Thoracic aorta (tissue), 2 donors: Measurements from ENCODE around the gene TFEC. TPM values are rescaled to one million over a fixed set of nuclear protein-coding genes. Genes with fewer than 3 reads are reported as not detected.

Source experiments
- ATAC-seq: fragments of 150-250 bp; one replicate; pipeline ENCODE4 v1.8.0; 2017; ENCODE audit warnings: low read depth; ENCODE audit not compliant: insufficient number of reproducible peaks, low FRiP score
- DNase-seq: peaks from one replicate; pipeline ENCODE4 v3.0.0-alpha.2; 2020; ENCODE audit warnings: low spot score
- H3K27ac ChIP-seq, 2 donors: fragments of 200-600 bp; sonication (generic); 1 replicate in 1 of 2; 2 replicates in 1 of 2; pipeline ENCODE4 v1.5.1; 2016; ENCODE audit warnings: mild to moderate bottlenecking in 2 of 2, moderate library complexity in 2 of 2
- H3K27me3 ChIP-seq: fragments of 200-600 bp; sonication (generic); replicated peaks from 2 replicates; pipeline ENCODE4 v1.6.0; 2016; ENCODE audit warnings: mild to moderate bottlenecking; ENCODE audit not compliant: insufficient read depth
- H3K36me3 ChIP-seq: fragments of 200-600 bp; sonication (generic); one replicate; pipeline ENCODE4 v1.5.1; 2016
- H3K4me1 ChIP-seq, 2 donors: fragments of 200-600 bp; sonication (generic); 1 replicate in 1 of 2; 2 replicates in 1 of 2; pipeline versions ENCODE4 v1.5.1 to v1.6.0; 2016; ENCODE audit warnings: low read depth in 2 of 2, mild to moderate bottlenecking in 1 of 2; ENCODE audit not compliant: control insufficient read depth in 1 of 2
- H3K4me3 ChIP-seq: fragments of 200-600 bp; sonication (generic); 2 replicates; pipeline ENCODE4 v1.5.1; 2016; ENCODE audit warnings: mild to moderate bottlenecking
- H3K9me3 ChIP-seq: fragments of 200-600 bp; sonication (generic); 2 replicates; pipeline ENCODE4 v1.5.1; 2016
- total RNA-seq, 2 donors: library from RNA; depleted of rRNA; stranded (reverse); fragments of >200 nt; gene quantifications; one replicate each; pipeline versions ENCODE4 v1.1.0 to v1.2.3, GENCODE V29; 2016
- TF ChIP-seq, protein P1 (sequence below): fragments of 200-600 bp; sonication (generic); IDR thresholded peaks from one replicate; pipeline ENCODE4 v1.5.1; 2019; ENCODE audit warnings: antibody characterized with exemption

Gene TFEC
- total RNA-seq, 2 donors from 2014 or later = 8.4 to 8.5 TPM

DNA sequence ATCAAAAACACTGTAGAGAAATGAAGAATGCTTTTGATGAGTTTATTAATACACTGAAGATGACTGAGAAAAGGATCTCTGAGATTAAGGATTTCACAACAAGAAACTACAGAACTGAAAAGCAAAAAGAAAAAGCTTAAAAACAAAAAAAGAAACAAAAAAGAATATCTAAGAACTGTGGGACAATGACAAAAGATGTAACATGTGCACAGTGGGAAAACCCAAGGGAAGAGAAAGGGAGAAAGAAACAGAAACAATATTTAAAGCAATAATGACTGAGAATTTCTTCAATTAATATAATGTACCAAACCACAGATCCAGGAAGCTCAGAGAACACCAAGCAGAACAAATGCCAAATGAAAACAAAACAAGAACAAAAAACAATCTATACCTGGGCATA is 42.2 kb downstream of the TFEC start:
- ATAC-seq (no peak), DNase-seq (no peak)
- no peak overlapping the region for H3K4me3 ChIP-seq
- TF ChIP-seq, protein P1, sequence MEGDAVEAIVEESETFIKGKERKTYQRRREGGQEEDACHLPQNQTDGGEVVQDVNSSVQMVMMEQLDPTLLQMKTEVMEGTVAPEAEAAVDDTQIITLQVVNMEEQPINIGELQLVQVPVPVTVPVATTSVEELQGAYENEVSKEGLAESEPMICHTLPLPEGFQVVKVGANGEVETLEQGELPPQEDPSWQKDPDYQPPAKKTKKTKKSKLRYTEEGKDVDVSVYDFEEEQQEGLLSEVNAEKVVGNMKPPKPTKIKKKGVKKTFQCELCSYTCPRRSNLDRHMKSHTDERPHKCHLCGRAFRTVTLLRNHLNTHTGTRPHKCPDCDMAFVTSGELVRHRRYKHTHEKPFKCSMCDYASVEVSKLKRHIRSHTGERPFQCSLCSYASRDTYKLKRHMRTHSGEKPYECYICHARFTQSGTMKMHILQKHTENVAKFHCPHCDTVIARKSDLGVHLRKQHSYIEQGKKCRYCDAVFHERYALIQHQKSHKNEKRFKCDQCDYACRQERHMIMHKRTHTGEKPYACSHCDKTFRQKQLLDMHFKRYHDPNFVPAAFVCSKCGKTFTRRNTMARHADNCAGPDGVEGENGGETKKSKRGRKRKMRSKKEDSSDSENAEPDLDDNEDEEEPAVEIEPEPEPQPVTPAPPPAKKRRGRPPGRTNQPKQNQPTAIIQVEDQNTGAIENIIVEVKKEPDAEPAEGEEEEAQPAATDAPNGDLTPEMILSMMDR = no peak
- H3K27me3 ChIP-seq = no peaks in the 10 kb centered on the region
- H3K9me3 ChIP-seq = no peaks in the 10 kb centered on the region
- H3K4me1 ChIP-seq = no peaks in the 10 kb centered on the region
- H3K27ac ChIP-seq = no peak overlapping the region
- H3K36me3 ChIP-seq = no peaks in the 10 kb centered on the region

DNA sequence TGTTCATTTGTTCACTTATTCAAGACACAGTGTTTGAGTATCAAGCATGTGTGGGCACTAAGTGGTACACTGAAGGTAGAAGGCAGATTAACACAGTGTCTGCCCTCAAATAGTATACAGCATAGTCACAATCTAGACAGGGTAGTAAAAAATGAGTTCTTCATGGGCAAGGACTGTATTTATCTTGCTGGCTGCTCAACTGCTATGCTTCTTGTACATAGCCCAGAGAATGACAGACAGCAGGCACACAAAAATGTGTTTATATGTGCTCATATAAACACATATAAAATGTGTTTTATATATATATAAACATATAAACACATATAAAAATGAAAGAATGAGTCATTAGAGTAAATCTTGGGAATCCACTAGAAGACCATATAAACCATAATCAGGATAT is 43.1 kb downstream of the TFEC start:
- ATAC-seq (no peak), DNase-seq (no peak)
- TF ChIP-seq, protein P1 = no peak
- Histone ChIP-seq H3K9me3 (no peaks in the 10 kb centered on the region), H3K27me3 (no peaks in the 10 kb centered on the region), H3K36me3 (no peaks in the 10 kb centered on the region), H3K27ac (no peak overlapping the region), H3K4me3 (no peak overlapping the region), H3K4me1 (no peaks in the 10 kb centered on the region)

DNA sequence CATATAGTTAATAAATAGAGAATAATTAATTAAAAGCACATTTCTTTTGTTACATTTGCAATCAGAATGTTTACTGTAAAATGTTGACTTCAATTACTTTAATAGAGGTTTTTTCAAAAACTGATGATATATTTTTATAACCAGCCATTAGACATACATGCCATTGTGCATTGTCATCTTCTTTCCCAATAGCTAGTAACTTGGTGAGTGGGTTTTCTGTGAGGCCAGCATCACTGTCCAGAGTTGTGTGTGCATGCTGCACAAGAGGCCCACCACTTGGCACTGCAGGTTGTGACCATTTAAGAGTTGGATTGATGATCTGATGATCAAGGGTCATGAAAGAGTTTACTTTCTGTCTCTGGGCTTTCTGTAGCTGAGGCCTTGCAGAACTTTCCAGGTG is 46.5 kb downstream of the TFEC start:
- no peaks in the 10 kb centered on the region for H3K36me3 ChIP-seq
- no peaks in the 10 kb centered on the region for H3K9me3 ChIP-seq
- no peak overlapping the region for H3K4me3 ChIP-seq
- DNase-seq (no peak), ATAC-seq (no peak)
- H3K27ac ChIP-seq = no peak overlapping the region
- H3K27me3 ChIP-seq = no peaks in the 10 kb centered on the region
- TF ChIP-seq, protein P1 = no peak
- no peaks in the 10 kb centered on the region for H3K4me1 ChIP-seq

DNA sequence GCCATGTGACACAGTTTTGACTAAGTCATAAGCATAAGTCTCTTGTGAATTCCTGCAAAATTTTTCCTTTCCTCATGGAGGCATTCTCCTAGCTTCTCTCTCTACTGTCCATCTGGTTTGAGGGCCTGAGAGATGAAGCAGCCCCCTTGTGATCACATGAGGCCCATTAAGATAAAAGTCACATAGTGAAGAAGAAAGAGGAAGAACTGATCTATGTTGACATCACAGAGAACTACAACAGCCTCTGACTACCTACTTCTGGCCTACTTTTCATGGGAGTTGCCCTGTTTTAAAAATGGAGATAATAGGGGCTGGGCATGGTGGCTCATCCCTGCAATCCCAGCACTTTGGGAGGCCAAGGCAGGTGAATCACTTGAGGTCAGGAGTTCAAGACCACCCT is 50.4 kb downstream of the TFEC start:
- TF ChIP-seq, protein P1 = no peak
- Histone ChIP-seq H3K27me3 (no peaks in the 10 kb centered on the region), H3K27ac (no peak overlapping the region), H3K4me3 (no peak overlapping the region), H3K36me3 (no peaks in the 10 kb centered on the region), H3K9me3 (no peaks in the 10 kb centered on the region), H3K4me1 (no peaks in the 10 kb centered on the region)
- ATAC-seq (no peak), DNase-seq (no peak)

DNA sequence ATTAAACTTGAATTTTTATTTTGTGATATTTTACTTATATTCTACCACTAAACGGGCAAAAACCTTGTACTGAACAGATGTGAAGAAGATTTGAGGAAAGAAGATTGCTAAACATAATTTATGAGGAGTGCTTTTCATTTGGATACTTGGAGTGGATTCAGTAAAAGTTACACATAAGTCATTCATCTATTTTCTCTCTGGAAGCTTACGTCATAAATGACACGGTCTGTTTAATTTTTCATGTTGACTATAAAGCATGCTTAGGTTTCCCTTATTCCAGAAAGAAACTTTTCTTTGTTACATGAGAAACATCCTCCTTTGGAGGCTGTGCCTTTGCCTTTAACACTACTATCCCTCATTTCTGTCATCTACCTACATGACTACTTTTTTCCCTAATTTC is 53.9 kb downstream of the TFEC start:
- H3K27me3 ChIP-seq = no peaks in the 10 kb centered on the region
- H3K4me1 ChIP-seq = no peaks in the 10 kb centered on the region
- ATAC-seq (no peak), DNase-seq (no peak)
- TF ChIP-seq, protein P1 = no peak
- no peaks in the 10 kb centered on the region for H3K9me3 ChIP-seq
- no peak overlapping the region for H3K4me3 ChIP-seq
- H3K27ac ChIP-seq = no peak overlapping the region
- H3K36me3 ChIP-seq = no peaks in the 10 kb centered on the region
